NCI-H128 (cell line): ENCODE results near the gene STK35.
"Not testable (repeated sequence)": the region's sequence is repeated elsewhere in the genome, so short reads cannot be mapped to it uniquely, and the experiment has no call there.

Experiments
- DNase-seq: peaks from one replicate; lab custom pipeline; 2025; ENCODE audit not compliant: unreplicated experiment; lab: John Stamatoyannopoulos, UW

The STK35 gene

GRCh38 chr20:2156666-2157624, 55.3 kb downstream of the STK35 start:
- no peak for DNase-seq

- DNase-seq, result no peak
Observed at GRCh38 chr20:2162125-2162822, 60.6 kb downstream of the STK35 start.

- DNase-seq, result no peak
Observed at GRCh38 chr20:2162823-2163166, 61.2 kb downstream of the STK35 start.

GRCh38 chr20:2163312-2163711, 61.7 kb downstream of the STK35 start:
- no peak for DNase-seq

GRCh38 chr20:2163757-2164156, 62.1 kb downstream of the STK35 start:
- no peak for DNase-seq

GRCh38 chr20:2164421-2164820, 62.8 kb downstream of the STK35 start:
- DNase-seq, result no peak

- DNase-seq, result no peak
Observed at GRCh38 chr20:2164966-2165365, 63.3 kb downstream of the STK35 start.

- no peak for DNase-seq
Observed at GRCh38 chr20:2165871-2166270, 64.2 kb downstream of the STK35 start.

GRCh38 chr20:2167112-2167511, 65.5 kb downstream of the STK35 start:
- DNase-seq, result no peak

GRCh38 chr20:2168946-2169345, 67.3 kb downstream of the STK35 start:
- no peak for DNase-seq

- DNase-seq, result no peak
Observed at GRCh38 chr20:2169456-2170088, 67.9 kb downstream of the STK35 start.

- DNase-seq, result no peak
Observed at GRCh38 chr20:2170404-2170803, 68.8 kb downstream of the STK35 start.

GRCh38 chr20:2171266-2171790, 69.7 kb downstream of the STK35 start:
- no peak for DNase-seq

GRCh38 chr20:2171840-2172239, 70.2 kb downstream of the STK35 start:
- not testable (repeated sequence) for DNase-seq

- peak; percentile 18 for DNase-seq
Observed at GRCh38 chr20:2172305-2173175, 70.9 kb downstream of the STK35 start.

- DNase-seq, result no peak
Observed at GRCh38 chr20:2173186-2173585, 71.6 kb downstream of the STK35 start.

GRCh38 chr20:2174067-2174466, 72.4 kb downstream of the STK35 start:
- DNase-seq, result no peak

GRCh38 chr20:2176946-2177345, 75.3 kb downstream of the STK35 start:
- no peak for DNase-seq

GRCh38 chr20:2178318-2179232, 76.9 kb downstream of the STK35 start:
- no peak for DNase-seq

GRCh38 chr20:2179233-2179580, 77.6 kb downstream of the STK35 start:
- DNase-seq, result no peak
